CD4-positive, CD25-positive, alpha-beta regulatory T cell (primary cell): ENCODE measurements around the gene ZHX3. TPM values are rescaled to one million over a fixed set of nuclear protein-coding genes. Genes with fewer than 3 reads are reported as not detected.

Source experiments
- ATAC-seq, 2 donors: fragments of 150-1000 bp; cut with Tn5 transposase; one replicate each; pipeline ENCODE4 v1.10.0; 2021; ENCODE audit warnings: low read depth in 2 of 2, moderate number of reproducible peaks in 2 of 2, moderate library complexity in 1 of 2
- DNase-seq, 3 donors: peaks; one replicate each; pipeline versions ENCODE4 v3.0.0 to v3.0.0-alpha.2; 2012 to 2022; ENCODE audit warnings: mixed read lengths in 1 of 3
- H3K27ac ChIP-seq: one replicate; pipeline ENCODE4 v1.7.0; 2013; ENCODE audit warnings: mild to moderate bottlenecking, low read length; ENCODE audit not compliant: insufficient read depth, poor library complexity, severe bottlenecking
- H3K27me3 ChIP-seq: one replicate; pipeline ENCODE4 v1.7.0; 2013; ENCODE audit warnings: low read length; ENCODE audit not compliant: control insufficient read depth, insufficient read depth
- H3K36me3 ChIP-seq: one replicate; pipeline ENCODE4 v1.7.0; 2013; ENCODE audit warnings: mild to moderate bottlenecking, low read length, moderate library complexity; ENCODE audit not compliant: control insufficient read depth, insufficient read depth
- H3K4me1 ChIP-seq: 2 replicates; pipeline ENCODE4 v1.7.0; 2013; ENCODE audit warnings: mild to moderate bottlenecking, low read length; ENCODE audit not compliant: insufficient read depth, control insufficient read depth, poor library complexity, severe bottlenecking
- H3K4me3 ChIP-seq: one replicate; pipeline ENCODE4 v1.7.0; 2013; ENCODE audit warnings: low read depth, mild to moderate bottlenecking, low read length, moderate library complexity
- H3K9me3 ChIP-seq, 2 experiments: 1 replicate in 1 of 2; 2 replicates in 1 of 2; pipeline ENCODE4 v1.7.0; 2013; ENCODE audit warnings: low read length in 2 of 2, mild to moderate bottlenecking in 1 of 2, moderate library complexity in 1 of 2; ENCODE audit not compliant: control insufficient read depth in 2 of 2
- H3K27ac Mint-ChIP-seq, 3 donors: one replicate each; pipeline ENCODE4 v1.8.0; 2020 to 2022; ENCODE audit warnings: mild to moderate bottlenecking in 3 of 3, mixed read lengths in 3 of 3, moderate library complexity in 2 of 3
- H3K27me3 Mint-ChIP-seq: one replicate; pipeline ENCODE4 v1.8.0; 2022; ENCODE audit warnings: mild to moderate bottlenecking, mixed read lengths
- H3K36me3 Mint-ChIP-seq: one replicate; pipeline ENCODE4 v1.8.0; 2020; ENCODE audit warnings: mixed read lengths
- H3K4me1 Mint-ChIP-seq, 4 donors: one replicate each; pipeline ENCODE4 v1.8.0; 2020 to 2022; ENCODE audit warnings: mixed read lengths in 4 of 4, mild to moderate bottlenecking in 1 of 4
- H3K4me3 Mint-ChIP-seq, 4 donors: one replicate each; pipeline ENCODE4 v1.8.0; 2020 to 2022; ENCODE audit warnings: mild to moderate bottlenecking in 4 of 4, mixed read lengths in 4 of 4, moderate library complexity in 3 of 4
- H3K9me3 Mint-ChIP-seq, 7 donors: one replicate each; pipeline ENCODE4 v1.8.0; 2020 to 2022; ENCODE audit warnings: mixed read lengths in 7 of 7, mild to moderate bottlenecking in 3 of 7, moderate library complexity in 2 of 7
- polyA plus RNA-seq, 4 donors: library from polyadenylated mRNA; unstranded; fragments of 300-500 nt; fragmentation: Illumina TruSeq; gene quantifications; one replicate each; pipeline ENCODE4 v1.2.3, GENCODE V29; 2021
- total RNA-seq: library from RNA; stranded (reverse); gene quantifications from one replicate; pipeline ENCODE4 v1.2.3, GENCODE V29; 2022

ZHX3 gene
- total RNA-seq (8.8 TPM), polyA plus RNA-seq (1 to 10 TPM in 3 of 4 donors, under 1 TPM in 1; 0.42 to 3.8 (median 2.1) TPM)

DNA sequence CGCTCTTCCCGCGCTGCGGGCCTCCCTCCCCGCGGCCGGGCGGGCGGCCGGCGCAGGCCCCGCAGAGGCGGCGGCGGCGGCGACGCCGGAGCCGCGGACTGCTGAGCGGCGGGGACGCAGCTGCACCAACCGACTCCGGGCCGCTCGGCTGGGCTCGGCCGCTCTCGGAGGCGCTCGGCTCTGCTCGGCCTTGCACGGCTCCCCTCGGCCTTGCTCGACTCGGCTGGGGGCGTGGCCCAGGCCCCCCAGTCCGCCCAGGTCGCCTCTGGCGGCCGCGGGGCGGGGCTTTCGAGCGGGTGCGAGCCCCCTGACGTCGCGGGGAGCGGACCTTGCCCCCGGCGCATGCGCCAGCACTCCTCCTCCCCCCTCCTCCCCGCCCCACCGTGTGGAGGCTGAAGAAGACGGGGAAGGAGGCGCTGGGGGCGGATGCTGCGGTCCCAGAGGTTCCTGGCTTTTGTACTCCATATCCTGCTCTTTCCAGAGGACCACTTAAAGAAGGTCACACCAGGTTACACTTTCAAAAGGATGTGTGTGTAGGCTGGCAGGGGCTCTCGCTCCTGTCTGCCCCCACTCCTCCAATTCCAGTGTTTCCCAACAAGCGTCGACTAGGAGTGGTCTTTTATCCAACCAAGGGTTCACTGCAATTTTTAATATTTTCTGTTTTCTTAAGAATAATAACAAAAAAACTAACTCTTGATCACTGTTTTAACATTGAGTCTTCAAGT lies at the start of gene ZHX3:
ZHX3 (minus strand) TSS at position 186 of the 725 bp plus-strand sequence. CDS start 112,815 bp downstream, outside the sequence.
- peaks cover 11% of the 10 kb centered on the region for H3K27me3 Mint-ChIP-seq
- ATAC-seq (peak; percentile 97 to 99), DNase-seq (peak; percentile 95 to 98 (median 95))

DNA sequence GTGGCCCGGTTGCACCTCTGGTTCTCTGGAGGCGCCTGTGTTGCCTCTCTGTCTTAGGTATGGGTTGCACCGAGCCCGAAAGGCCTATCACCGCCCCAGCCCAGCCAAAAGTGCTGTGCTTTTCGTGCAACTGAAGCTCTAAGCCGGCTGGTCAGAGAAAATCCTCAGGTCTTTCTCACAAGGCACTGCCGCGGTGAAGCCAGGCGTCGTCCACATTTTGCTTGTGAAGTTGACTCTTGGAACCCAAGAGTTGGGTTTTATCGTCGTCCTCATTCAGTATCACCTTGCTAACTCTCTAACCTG lies 49.8 kb upstream of the ZHX3 start:
- Mint-ChIP-seq H3K27me3 (peaks cover 36% of the 10 kb centered on the region), H3K4me3 (peak overlapping the region in 2 of 4 donors; percentile 50 to 68), H3K36me3 (no peaks in the 10 kb centered on the region), H3K9me3 (peaks cover 0 to 9% (median 0%) of the 10 kb centered on the region in 7 donors), H3K27ac (peak overlapping the region in 1 of 3 donors; percentile 52), H3K4me1 (peaks cover 0 to 9% (median 4%) of the 10 kb centered on the region in 4 donors)
- DNase-seq (no peak), ATAC-seq (no peak)
- Histone ChIP-seq H3K27ac (no peak overlapping the region), H3K4me1 (no peaks in the 10 kb centered on the region), H3K36me3 (no peaks in the 10 kb centered on the region), H3K4me3 (no peak overlapping the region), H3K27me3 (peaks cover 7% of the 10 kb centered on the region), H3K9me3 (no peaks in the 10 kb centered on the region)

More for the DNA sequence above, at the start of gene ZHX3:
- no peaks in the 10 kb centered on the region for H3K36me3 Mint-ChIP-seq
- Histone ChIP-seq H3K27ac (peak within 1 kb of the TSS; percentile 67), H3K4me3 (peak within 1 kb of the TSS; percentile 73), H3K4me1 (peaks cover 16% of the 10 kb centered on the region), H3K36me3 (no peaks in the 10 kb centered on the region), H3K27me3 (no peaks in the 10 kb centered on the region), H3K9me3 (no peaks in the 10 kb centered on the region)
- H3K4me3 Mint-ChIP-seq: peak within 1 kb of the TSS; percentile 88 to 92 (median 90)
- peak within 1 kb of the TSS; percentile 87 to 90 (median 88) for H3K27ac Mint-ChIP-seq
- no peaks in the 10 kb centered on the region for H3K9me3 Mint-ChIP-seq
- peaks cover 4 to 28% (median 20%) of the 10 kb centered on the region in 4 donors for H3K4me1 Mint-ChIP-seq

GRCh38 chr20:41366546-41367392 lies 49.2 kb upstream of the ZHX3 start, which contains the start of gene EMILIN3:
Gene EMILIN3, minus strand, starts transcription at chr20:41366818. Its CDS starts 184 bp downstream, at chr20:41366634.
- H3K27ac Mint-ChIP-seq: peak within 1 kb of the TSS in 1 of 3 donors; percentile 52
- H3K4me3 ChIP-seq: no peak within 1 kb of the TSS

DNA sequence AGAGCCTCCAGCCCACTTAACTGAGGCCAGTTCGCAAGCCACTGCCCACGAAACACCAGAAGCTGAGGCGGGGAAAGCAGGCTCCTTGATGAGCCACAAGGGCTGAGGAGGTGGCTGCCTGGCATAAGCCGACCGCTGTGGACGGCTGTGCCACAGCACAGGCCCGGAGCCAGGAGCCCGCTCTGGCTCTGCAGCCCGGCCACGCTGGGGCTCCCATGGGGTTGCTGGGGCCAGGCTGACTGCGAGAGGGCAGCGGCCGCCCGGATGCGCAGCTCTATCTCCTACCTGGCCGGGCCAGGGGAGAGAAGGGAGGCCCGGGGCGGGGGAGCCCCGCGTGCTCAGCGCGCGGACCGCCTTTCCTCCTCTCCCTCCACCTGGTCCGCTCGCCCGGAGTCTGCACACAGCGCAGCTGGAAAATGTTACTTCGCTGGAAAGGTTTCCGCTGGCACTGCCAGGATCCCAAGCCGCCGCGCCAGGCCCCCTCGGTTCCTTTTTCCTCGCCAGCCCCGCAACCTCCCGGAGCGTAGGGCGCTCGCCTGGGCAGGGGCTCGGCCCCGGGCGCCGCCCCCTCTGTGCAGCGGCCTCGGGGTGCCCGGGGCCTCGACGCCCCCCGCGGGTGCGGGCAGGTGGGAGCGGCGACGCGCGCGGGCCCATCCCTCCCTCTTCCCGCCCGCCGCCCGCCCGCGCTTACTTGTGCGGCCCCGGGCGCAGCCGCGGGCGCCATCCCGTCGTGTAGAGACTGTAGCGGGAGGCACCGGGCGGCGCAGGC lies 48.4 kb upstream of the ZHX3 start:
- Histone ChIP-seq H3K36me3 (no peaks in the 10 kb centered on the region), H3K9me3 (no peaks in the 10 kb centered on the region), H3K4me3 (no peak overlapping the region), H3K27me3 (peaks cover 7% of the 10 kb centered on the region), H3K4me1 (no peaks in the 10 kb centered on the region), H3K27ac (no peak overlapping the region)
- H3K36me3 Mint-ChIP-seq: no peaks in the 10 kb centered on the region
- ATAC-seq (no peak), DNase-seq (no peak)
- no peak overlapping the region for H3K4me3 Mint-ChIP-seq
- H3K9me3 Mint-ChIP-seq: peaks cover 0 to 3% (median 0%) of the 10 kb centered on the region in 7 donors
- H3K4me1 Mint-ChIP-seq: peaks cover 0 to 9% (median 4%) of the 10 kb centered on the region in 4 donors
- H3K27ac Mint-ChIP-seq: no peak overlapping the region
- peaks cover 33% of the 10 kb centered on the region for H3K27me3 Mint-ChIP-seq

More at GRCh38 chr20:41366546-41367392, 49.2 kb upstream of the ZHX3 start, which contains the start of gene EMILIN3:
- Histone ChIP-seq H3K27ac (no peak within 1 kb of the TSS), H3K9me3 (no peaks in the 10 kb centered on the region), H3K36me3 (no peaks in the 10 kb centered on the region), H3K4me1 (no peaks in the 10 kb centered on the region), H3K27me3 (peaks cover 7% of the 10 kb centered on the region)
- DNase-seq: no peak
- ATAC-seq: no peak
- H3K4me3 Mint-ChIP-seq: peak within 1 kb of the TSS in 2 of 4 donors; percentile 50 to 68
- no peaks in the 10 kb centered on the region for H3K36me3 Mint-ChIP-seq
- H3K9me3 Mint-ChIP-seq: peaks cover 0 to 9% (median 0%) of the 10 kb centered on the region in 7 donors
- peaks cover 0 to 9% (median 4%) of the 10 kb centered on the region in 4 donors for H3K4me1 Mint-ChIP-seq
- H3K27me3 Mint-ChIP-seq: peaks cover 36% of the 10 kb centered on the region

DNA sequence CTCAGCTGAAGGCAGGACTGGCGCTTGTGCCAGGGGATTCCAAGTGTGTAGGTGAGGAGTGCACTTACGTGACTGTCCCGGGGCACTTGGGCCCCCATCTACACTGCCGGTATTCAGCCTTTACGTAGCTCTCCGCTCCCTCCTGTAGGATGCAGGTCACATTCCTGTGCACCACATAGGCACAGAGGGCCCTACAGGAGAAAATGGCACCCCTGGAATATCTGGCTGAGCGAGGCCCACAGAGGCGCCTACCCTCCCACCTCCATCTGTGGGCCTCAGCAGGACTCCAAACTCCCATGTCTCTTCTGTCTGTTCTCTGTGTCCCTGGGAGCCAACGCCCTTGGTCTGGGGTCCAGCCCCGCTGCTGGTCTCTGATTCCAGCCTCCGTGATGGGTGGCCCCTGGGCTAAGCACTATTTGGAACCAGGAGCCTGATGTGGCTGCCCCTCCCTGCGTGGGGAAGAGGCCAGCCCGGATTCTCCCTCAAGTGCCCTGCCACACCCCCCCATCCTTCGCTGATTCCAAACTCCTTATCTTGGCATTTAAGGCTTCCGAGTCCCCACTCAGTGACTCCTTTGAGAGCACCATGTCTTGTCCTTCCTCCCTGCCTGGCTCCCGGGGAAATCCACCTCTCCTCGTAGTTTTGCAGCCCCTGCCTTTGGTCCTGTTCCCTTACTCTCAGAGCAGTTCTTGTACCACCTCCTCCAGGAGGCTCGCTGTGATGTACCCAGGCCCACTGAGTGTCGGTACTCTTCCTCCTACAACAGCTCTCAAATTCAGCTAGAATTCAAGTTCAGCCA lies 47.6 kb upstream of the ZHX3 start:
- peaks cover 0 to 9% (median 4%) of the 10 kb centered on the region in 4 donors for H3K4me1 Mint-ChIP-seq
- ATAC-seq: no peak
- Histone ChIP-seq H3K9me3 (no peaks in the 10 kb centered on the region), H3K27me3 (peaks cover 7% of the 10 kb centered on the region), H3K27ac (no peak overlapping the region), H3K4me1 (no peaks in the 10 kb centered on the region), H3K4me3 (no peak overlapping the region), H3K36me3 (no peaks in the 10 kb centered on the region)
- no peak for DNase-seq
- H3K4me3 Mint-ChIP-seq: no peak overlapping the region
- peaks cover 0 to 1% (median 0%) of the 10 kb centered on the region in 7 donors for H3K9me3 Mint-ChIP-seq
- H3K36me3 Mint-ChIP-seq: no peaks in the 10 kb centered on the region
- peaks cover 32% of the 10 kb centered on the region for H3K27me3 Mint-ChIP-seq
- H3K27ac Mint-ChIP-seq: no peak overlapping the region

DNA sequence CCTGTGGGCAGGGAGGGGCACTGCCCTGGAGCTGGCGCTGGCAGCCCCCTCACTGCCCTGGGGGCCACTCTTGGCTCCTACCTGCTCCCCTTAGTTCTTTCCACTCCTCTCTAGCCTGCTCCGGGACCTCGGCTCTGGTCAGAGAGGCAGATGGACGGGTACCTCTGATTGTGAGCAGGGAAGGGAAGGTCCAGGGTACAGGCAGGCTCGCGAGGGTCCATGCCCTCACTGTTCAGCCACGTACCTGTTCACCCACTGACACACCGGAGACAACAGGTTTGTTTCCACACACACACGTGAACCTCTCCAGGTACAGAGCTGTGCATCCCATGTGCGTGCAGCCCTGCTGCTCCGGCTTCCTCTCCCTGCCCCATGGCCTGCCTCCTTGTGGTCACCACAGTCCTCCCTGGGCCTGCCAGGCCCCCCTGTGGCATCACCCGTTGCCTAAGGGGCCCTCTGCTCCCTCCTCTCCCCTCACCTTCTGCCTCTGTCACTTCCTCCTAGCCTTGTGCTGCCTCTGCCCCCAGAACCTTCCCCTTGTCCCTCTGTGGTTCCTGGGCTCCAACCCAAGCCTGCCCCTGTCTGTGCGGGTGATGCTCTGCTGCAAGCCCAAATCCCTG lies 46.8 kb upstream of the ZHX3 start:
- Mint-ChIP-seq H3K4me3 (no peak overlapping the region), H3K36me3 (no peaks in the 10 kb centered on the region), H3K4me1 (peaks cover 0 to 9% (median 4%) of the 10 kb centered on the region in 4 donors), H3K9me3 (peaks cover 0 to 1% (median 0%) of the 10 kb centered on the region in 7 donors), H3K27ac (no peak overlapping the region), H3K27me3 (peaks cover 29% of the 10 kb centered on the region)
- Histone ChIP-seq H3K36me3 (no peaks in the 10 kb centered on the region), H3K27ac (no peak overlapping the region), H3K4me1 (no peaks in the 10 kb centered on the region), H3K27me3 (peaks cover 7% of the 10 kb centered on the region), H3K4me3 (no peak overlapping the region), H3K9me3 (no peaks in the 10 kb centered on the region)
- no peak for DNase-seq
- no peak for ATAC-seq
